HK-2 (cell line): ENCODE data around the gene MMP3.

ENCODE experiments used
- DNase-seq: peaks from one replicate; pipeline ENCODE4 v3.0.0-alpha.2; 2018; ENCODE audit not compliant: unreplicated experiment

Gene MMP3

GRCh38 chr11:102791271-102792036, 52.0 kb downstream of the MMP3 start:
- DNase-seq, result no peak

DNA sequence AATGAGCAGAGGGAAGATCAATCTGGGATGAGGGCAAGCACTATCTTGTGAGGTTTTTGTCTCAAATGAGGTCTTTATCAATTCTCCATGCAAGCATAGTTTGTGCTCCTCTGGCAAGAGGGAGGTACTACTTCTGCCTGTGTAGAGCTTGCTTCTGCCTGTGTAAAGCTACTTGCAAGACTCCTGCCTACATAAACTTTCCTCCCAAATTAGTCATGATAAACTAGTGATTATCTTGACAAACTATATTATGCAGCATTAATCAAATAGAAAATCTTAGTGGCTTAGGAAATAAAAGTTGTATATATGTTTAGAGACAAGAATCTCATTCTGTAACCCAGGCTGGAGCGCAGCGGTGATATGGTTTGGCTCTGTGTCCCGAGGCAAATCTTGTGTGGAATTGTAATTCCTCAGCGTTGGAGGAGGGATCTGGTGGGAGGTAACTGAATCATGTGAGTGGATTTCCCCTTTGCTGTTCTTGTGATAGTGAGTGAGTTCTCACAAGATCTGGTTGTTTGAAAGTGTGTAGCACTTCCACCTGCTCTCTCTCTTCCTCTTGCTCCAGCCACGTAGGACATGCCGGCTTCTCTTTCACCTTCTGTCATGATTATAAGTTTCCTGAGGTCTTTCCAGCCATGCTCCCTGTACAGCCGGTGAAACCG, 54.9 kb downstream of the MMP3 start:
- DNase-seq, result no peak
